GM12864 (cell line): ENCODE results near the gene NDRG2.

Experiments used
- DNase-seq: peaks from one replicate; pipeline ENCODE4 v3.0.0-alpha.2; 2011; ENCODE audit warnings: low read depth
- H3K4me3 ChIP-seq: 2 replicates; pipeline ENCODE4 v1.5.1; 2011; ENCODE audit warnings: mild to moderate bottlenecking, low read depth, low read length, control low read depth
- TF ChIP-seq, protein P1 (sequence below): IDR thresholded peaks from 2 replicates; pipeline ENCODE4 v1.5.1; 2011; ENCODE audit warnings: low read depth, mild to moderate bottlenecking, moderate library complexity, low read length, control low read depth, inconsistent platforms; ENCODE audit errors: missing control alignments

The NDRG2 gene

GRCh38 chr14:21039585-21040369 is 14.9 kb upstream of the NDRG2 start:
- peak; percentile 8 for DNase-seq
- no peak overlapping the region for H3K4me3 ChIP-seq
- TF ChIP-seq, protein P1, sequence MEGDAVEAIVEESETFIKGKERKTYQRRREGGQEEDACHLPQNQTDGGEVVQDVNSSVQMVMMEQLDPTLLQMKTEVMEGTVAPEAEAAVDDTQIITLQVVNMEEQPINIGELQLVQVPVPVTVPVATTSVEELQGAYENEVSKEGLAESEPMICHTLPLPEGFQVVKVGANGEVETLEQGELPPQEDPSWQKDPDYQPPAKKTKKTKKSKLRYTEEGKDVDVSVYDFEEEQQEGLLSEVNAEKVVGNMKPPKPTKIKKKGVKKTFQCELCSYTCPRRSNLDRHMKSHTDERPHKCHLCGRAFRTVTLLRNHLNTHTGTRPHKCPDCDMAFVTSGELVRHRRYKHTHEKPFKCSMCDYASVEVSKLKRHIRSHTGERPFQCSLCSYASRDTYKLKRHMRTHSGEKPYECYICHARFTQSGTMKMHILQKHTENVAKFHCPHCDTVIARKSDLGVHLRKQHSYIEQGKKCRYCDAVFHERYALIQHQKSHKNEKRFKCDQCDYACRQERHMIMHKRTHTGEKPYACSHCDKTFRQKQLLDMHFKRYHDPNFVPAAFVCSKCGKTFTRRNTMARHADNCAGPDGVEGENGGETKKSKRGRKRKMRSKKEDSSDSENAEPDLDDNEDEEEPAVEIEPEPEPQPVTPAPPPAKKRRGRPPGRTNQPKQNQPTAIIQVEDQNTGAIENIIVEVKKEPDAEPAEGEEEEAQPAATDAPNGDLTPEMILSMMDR = peak; percentile 57

- H3K4me3 ChIP-seq = no peak overlapping the region
- DNase-seq = no peak
- TF ChIP-seq, protein P1 = no peak
Measured at GRCh38 chr14:21038441-21039422, 13.9 kb upstream of the NDRG2 start.

DNA sequence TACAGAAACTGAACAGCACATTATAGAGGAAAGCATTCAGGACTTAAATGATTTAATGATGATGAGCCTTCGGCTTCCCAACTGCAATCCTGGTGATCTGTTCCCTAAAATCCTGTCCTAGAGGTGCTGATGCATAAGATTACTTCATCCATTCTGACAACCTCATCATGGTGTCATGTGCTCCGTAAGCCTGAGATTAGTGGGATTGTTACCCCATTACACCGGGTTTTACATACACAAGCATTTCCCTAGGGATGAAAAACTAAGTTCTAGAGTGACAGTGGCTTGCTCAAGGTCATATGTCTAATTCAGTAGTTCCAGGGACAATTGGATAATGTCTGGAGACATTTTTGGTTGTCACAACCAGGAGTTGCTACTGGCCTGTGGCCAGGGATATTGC is 12.3 kb upstream of the NDRG2 start:
- TF ChIP-seq, protein P1 = no peak
- no peak for DNase-seq
- H3K4me3 ChIP-seq = no peak overlapping the region

DNA sequence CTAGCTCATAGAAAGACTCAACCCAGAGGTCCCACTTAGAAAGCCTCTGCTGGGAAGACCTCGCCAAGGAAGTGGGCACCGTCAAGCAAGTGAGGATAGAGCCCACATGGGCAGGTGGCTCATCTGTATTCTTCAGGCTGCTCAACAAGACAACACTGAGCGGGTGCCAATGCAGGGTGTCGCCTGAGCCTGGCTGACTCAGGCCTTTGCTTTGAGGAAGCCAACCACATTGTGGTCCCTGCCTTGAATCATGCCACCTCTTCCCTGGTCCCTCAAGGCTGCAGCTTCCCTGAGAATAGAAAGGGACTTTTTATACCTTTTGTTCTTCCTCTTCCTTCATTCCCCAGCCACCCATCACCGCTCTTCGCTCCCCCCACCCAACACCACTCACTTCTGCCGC is 11.9 kb upstream of the NDRG2 start:
- no peak for DNase-seq
- no peak overlapping the region for H3K4me3 ChIP-seq
- TF ChIP-seq, protein P1 = no peak

GRCh38 chr14:21034707-21035106 is 9.8 kb upstream of the NDRG2 start, which contains the start of gene RNASE13:
RNASE13 (minus strand) TSS chr14:21034807; CDS start chr14:21034288, 519 bp downstream.
- H3K4me3 ChIP-seq = no peak within 1 kb of the TSS
- DNase-seq = no peak
- TF ChIP-seq, protein P1 = no peak

DNA sequence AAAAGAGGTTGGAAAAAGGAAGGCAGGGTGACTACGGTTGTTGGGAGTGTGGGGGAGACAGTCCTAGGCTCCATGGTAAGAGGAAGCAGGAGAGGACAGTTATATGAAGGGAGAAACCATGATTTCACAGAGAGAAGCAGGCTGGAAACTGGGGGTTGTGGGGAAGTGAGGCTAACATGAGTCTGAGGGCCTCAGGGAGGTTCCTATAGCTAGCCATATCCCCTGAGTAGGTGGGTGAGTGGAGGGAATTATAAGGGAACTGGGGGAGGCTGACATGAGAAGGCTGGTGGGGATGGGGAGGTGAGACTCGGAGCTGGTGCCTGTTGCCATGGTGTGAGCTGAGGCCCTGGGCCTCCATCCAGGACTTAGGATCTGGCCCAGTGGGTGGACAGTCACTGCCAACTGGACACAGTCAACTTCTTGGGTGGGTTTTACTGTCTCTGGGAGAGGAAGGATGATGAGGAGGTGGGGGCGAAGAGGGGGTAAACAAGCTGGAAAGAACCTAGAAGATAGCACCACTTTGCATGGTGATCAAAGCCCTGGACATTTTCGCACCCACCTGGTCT is 8.4 kb upstream of the NDRG2 start:
- no peak for DNase-seq
- H3K4me3 ChIP-seq = no peak overlapping the region
- TF ChIP-seq, protein P1 = no peak
